GM18502 (cell line): ENCODE results near the gene OR4K14.
"Not testable (repeated sequence)": the region's sequence is repeated elsewhere in the genome, so short reads cannot be mapped to it uniquely, and the experiment has no call there.

Source experiments
- ATAC-seq: cut with Tn5 transposase; IDR thresholded peaks from one replicate; pipeline ENCODE4 v1.9.1; 2021; ENCODE audit warnings: mild to moderate bottlenecking; ENCODE audit not compliant: unreplicated experiment, poor library complexity

Gene OR4K14, protein sequence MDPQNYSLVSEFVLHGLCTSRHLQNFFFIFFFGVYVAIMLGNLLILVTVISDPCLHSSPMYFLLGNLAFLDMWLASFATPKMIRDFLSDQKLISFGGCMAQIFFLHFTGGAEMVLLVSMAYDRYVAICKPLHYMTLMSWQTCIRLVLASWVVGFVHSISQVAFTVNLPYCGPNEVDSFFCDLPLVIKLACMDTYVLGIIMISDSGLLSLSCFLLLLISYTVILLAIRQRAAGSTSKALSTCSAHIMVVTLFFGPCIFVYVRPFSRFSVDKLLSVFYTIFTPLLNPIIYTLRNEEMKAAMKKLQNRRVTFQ

DNA sequence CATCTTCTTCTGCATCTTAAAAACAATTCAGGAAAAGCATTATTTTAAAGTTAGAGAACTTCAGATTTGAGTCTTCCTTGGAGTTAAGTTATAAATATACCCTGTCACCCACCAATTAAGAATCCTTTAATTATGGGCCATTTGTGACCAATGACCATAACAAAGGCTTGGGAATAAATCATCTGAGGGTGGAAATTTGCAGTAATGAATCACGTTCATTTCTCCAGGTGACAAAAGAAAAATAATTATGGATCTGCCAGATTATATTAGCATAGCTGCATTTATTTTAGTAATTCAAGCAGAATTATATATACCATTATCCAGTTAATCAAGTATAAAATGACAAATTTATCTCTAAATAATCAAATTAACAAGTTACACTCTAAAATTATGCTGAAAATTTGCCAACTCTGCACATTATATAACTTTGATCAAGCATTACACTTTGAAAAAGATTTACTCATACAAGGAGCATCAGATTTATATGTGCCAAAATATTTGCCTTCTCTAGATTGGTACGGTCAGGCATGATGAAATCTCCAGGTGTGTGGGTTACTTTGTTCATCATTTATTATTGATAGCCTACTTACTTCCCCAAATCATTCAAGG, at the start of gene OR4K14:
TSS of gene OR4K14 (minus strand) at position 51 of the 609 bp plus-strand sequence. CDS start 4,114 bp downstream, outside the sequence.
- ATAC-seq: no peak

DNA sequence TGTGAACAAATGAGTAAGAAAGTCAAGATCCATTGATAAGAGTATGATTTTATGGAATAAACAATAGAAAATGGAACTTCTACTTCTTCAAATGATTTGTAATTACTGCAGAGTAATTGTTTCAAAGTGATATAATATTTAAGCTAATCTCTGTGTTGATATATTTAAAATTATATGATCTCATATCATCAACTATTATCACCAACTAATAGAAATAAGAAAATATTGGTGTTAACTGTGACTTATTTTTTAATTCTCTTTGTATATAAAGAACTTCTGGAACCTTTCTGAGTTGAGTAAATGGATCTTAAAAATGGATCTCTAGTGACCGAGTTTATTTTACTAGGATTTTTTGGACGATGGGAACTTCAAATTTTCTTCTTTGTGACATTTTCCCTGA, 40.6 kb upstream of the OR4K14 start, which contains the start of gene OR4L1:
TSS of gene OR4L1 (plus strand) at position 301 of the 400 bp plus-strand sequence. CDS start at position 301, 0 bp downstream.
- ATAC-seq: no peak

DNA sequence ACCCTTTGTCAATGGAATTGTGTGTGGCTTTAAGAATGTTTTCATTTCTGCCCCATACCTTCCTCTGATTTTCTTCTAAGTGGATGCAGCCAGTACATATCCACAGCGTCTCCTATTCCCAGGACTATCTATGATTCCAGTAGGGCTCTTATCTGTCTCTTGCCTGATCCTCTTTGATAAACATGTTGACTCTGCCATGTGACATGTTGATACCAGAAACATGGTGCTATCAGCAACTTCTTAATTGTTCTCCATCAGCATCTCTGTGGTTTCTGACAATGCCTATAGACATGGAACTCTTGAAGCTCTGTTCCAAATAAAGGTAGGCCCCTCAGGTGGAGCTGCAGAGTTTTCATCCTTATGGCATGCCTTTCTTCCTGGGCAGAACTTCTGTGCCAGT, 29.1 kb upstream of the OR4K14 start:
- no peak for ATAC-seq

DNA sequence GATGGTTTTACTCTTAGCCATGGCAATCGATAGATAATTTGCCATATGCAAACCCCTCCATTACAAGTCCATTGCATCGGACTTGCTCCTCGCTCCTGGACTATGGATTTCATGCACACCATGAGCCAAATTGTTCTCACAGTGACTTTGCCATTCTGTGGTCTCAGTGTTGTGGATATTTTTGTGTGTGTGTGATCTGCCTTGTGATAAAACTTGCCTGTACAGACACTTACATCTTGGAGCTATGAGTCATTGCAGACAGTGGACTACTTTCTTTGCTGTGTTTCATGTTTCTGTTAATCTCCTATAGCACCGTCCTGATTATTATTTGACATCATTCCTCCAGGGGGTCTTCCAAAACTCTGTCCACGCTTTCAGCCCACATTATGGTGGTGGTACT, 25.1 kb upstream of the OR4K14 start:
- ATAC-seq: no peak

DNA sequence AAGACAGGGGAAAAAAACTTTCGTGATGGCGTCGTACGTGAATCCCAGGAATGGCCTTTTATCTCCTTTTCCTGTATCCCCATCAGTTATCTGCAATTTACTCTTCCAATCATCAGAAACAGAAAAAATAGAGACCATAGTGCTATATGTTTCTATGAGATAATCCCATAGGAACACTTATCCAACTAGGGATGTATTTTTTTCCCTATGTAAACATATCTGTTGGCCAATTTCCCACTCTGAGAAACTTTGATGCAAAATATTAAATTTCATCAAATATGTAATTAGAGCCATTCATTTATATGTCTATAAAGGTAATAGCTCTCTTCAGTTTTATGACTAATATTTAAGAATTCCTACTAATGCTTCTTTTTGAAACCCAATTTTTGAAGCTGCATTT, 16.8 kb upstream of the OR4K14 start, which contains the start of gene OR4K13:
TSS of gene OR4K13 (minus strand) at position 101 of the 400 bp plus-strand sequence. CDS start 1,280 bp downstream, outside the sequence.
- ATAC-seq: no peak

DNA sequence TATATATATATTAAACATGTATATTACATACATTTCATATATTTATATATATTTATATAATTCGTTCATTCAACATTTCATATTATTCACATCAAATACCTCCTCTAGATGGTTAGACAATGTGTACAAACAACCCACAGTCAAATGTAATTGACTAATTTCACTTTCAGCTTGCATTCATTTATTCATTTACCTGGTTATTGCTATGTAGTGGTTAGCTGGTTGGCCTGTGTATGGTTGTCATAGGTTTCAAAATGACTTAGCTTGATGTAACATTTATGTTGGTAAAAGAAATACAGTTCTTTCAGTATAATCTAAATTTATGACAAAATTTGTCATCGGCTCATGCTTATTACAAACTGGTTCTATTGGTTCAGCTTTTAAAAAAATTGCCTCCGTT, 16.3 kb upstream of the OR4K14 start:
- ATAC-seq: no peak

DNA sequence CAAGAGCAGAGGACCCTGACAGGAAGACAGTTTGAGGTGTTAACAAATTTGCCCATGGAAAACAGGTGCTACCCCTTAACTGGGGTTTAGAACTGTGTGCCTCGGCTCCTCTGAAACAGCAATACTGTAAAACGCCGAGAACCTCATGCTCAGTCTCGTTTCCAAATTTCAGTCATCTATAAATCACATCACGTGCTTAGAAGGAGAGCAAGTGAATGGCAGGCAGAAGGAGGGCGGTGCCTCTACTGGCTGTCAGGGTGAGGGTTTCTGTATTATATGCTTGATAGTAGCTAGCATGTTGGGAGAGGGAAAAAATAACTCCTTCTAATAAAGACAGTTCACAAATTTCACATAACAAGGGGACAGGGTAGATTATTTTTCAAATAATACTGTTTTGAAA, 12.0 kb upstream of the OR4K14 start:
- no peak for ATAC-seq

DNA sequence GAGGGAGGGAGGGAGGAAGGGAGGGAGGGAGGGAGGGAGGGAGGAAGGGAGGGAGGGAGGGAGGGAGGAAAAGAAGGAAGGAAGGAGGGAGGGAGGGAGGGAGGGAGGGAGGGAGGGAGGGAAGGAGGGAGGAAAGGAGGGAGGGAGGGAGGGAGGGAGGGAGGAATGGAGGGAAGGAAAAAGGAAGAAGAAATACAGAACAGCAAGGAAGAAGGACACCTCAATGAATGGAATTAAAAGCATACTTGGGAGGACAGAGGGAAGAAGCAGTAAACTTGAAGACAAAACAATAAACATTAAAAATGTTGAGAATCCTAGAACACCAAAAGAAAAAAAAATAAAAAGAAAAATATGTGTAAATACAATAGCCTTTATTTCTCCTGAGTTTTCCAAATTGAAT, 11.0 kb downstream of the OR4K14 start:
- ATAC-seq: no peak

DNA sequence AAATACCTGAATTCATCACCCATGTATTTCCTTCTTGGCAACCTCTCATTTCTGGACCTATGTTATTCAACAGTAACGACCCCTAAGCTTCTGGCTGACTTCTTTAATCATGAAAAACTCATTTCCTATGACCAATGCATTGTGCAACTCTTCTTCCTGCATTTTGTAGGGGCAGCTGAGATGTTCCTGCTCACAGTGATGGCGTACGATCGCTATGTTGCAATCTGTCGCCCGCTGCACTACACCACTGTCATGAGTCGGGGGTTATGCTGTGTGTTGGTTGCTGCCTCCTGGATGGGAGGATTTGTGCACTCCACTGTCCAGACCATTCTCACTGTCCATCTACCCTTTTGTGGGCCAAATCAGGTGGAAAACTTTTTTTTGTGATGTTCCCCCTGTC, 16.8 kb downstream of the OR4K14 start:
- no peak for ATAC-seq

DNA sequence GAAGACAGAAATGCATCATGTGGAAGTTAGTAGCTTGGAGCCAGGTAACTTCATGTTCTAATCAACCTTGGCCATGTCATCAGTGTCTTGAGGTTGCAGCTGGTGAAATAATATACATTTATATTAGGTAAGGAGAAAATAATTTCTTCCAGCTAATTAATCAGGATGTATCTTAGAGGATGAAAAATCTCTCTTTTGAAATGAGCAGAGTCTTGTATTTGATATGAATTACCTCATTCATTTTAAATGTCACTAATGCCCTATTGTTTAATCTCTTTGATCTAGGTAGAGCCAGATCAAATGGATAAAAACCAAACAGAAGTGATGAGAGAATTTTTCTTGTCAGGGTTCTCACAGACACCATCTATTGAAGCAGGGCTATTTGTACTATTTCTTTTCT, 17.2 kb downstream of the OR4K14 start, which contains the start of gene OR4Q2:
TSS of gene OR4Q2 (plus strand) at position 301 of the 400 bp plus-strand sequence.
- ATAC-seq: no peak

DNA sequence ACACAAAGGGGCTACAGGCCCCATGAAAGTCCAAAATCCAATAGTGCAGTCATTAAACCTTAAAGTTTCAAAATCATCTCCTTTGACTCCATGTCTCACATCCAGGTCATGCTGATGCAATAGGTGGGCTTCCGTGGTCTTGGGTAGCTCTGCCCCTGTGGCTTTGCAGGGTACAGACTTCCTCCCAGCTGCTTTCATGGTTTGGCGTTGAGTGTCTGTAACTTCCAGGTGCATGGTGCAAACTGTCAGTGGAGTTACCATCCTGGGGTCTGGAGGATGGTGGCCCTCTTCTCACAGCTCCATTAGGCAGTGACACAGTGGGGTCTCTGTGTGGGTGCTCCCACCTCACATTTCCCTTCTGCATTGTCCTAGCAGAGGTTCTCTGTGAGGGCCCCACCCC, 25.7 kb downstream of the OR4K14 start:
- ATAC-seq: no peak

DNA sequence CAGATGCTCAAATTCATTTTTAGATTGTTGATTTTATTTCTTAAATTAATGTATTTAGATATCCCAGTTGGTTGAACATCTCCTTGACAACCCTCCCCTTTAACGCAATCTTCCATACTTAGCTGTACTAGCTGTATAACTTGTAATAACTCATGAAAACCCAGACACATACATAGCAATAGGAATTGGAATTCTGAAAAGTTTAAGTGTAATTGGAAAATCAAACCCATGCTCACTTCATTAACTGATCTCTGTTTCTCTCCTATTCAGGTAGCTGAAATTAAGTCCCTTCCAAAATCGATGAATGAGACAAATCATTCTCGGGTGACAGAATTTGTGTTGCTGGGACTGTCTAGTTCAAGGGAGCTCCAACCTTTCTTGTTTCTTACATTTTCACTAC, 43.8 kb downstream of the OR4K14 start, which contains the start of gene OR4K15:
TSS of gene OR4K15 (plus strand) at position 301 of the 400 bp plus-strand sequence. CDS start at position 301, 0 bp downstream.
- ATAC-seq: no peak

DNA sequence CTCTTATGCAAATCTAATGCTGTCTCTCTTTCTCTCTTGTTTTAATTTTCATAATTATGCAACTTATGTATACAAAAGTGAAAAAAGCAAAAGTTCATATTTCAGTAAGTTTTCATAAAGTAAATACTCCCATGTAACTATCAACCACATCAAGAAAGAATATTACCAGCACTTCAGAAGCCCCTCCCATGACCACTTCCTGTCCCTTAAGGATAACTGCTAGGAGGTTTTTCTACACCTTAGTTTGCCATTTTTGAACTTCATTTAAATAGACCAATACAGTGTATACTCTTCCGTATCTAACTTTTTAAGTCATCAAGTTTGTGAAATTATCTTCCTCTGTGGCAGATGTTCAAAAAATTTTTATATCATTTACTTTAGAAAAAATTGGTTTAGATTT, 44.3 kb downstream of the OR4K14 start:
- ATAC-seq: no peak

DNA sequence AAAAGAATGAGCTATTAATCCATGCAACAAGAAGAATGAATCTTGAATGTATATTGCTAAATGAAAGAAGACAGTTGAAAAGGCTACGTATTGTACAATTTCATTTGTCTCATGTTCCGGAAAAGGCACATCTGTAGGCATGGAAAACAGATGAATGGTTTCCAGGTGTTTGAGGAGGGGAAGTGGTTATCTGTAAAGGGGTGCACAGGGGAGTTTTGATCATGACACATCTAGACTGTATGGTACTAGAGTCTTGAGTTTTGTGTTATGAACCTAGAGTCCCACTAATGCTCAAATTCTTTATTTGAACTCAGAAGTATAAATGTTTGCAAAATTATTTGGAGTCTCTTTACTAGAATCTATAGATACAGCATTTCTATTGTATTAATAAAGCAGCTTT, 49.4 kb downstream of the OR4K14 start:
- not testable (repeated sequence) for ATAC-seq
